ENCODE measurements around the gene SOCS6. TPM values are rescaled to one million over a fixed set of nuclear protein-coding genes. Genes with fewer than 3 reads are reported as not detected.
A peak's percentile ranks its signal among the peaks of the same experiment; 100 is the strongest.
"Not testable (repeated sequence)": the region's sequence is repeated elsewhere in the genome, so short reads cannot be mapped to it uniquely, and the experiment has no call there.

SOCS6 gene
- total RNA-seq, 1 donor from 2014 or later, result 30.2 TPM

GRCh38 chr18:70338890-70339289, 50.0 kb downstream of the SOCS6 start:
- H3K4me3 Mint-ChIP-seq, result no peak overlapping the region
- no peak for TF ChIP-seq CTCF (conservative IDR thresholded peaks at IDR 0.05)
- no peaks in the 10 kb centered on the region for H3K4me1 Mint-ChIP-seq (ENCODE audit: unreplicated experiment)
- DNase-seq (ENCODE audit: extremely low spot score, unreplicated experiment), result no peak
- H3K9me3 Mint-ChIP-seq, result peaks cover 9% of the 10 kb centered on the region
- H3K27ac Mint-ChIP-seq, result no peak overlapping the region
- H3K27me3 Mint-ChIP-seq, result no peaks in the 10 kb centered on the region
- peaks cover 31% of the 10 kb centered on the region for H3K36me3 Mint-ChIP-seq

GRCh38 chr18:70339915-70340314, 51.1 kb downstream of the SOCS6 start:
- TF ChIP-seq CTCF (conservative IDR thresholded peaks at IDR 0.05), result no peak
- peaks cover 29% of the 10 kb centered on the region for H3K36me3 Mint-ChIP-seq
- peaks cover 9% of the 10 kb centered on the region for H3K9me3 Mint-ChIP-seq
- H3K4me1 Mint-ChIP-seq (ENCODE audit: unreplicated experiment), result no peaks in the 10 kb centered on the region
- DNase-seq (ENCODE audit: extremely low spot score, unreplicated experiment), result no peak
- no peaks in the 10 kb centered on the region for H3K27me3 Mint-ChIP-seq
- H3K27ac Mint-ChIP-seq, result peak overlapping the region; percentile 55
- H3K4me3 Mint-ChIP-seq, result peak overlapping the region; percentile 23

- H3K4me3 Mint-ChIP-seq; DNase-seq (ENCODE audit: extremely low spot score, unreplicated experiment); H3K27ac Mint-ChIP-seq; H3K9me3 Mint-ChIP-seq; H3K4me1 Mint-ChIP-seq (ENCODE audit: unreplicated experiment); H3K27me3 Mint-ChIP-seq: not testable (repeated sequence)
- H3K36me3 Mint-ChIP-seq, result peaks cover 28% of the 10 kb centered on the region
These were observed 59.6 kb downstream of the SOCS6 start for GRCh38 chr18:70348481-70348880.

DNA sequence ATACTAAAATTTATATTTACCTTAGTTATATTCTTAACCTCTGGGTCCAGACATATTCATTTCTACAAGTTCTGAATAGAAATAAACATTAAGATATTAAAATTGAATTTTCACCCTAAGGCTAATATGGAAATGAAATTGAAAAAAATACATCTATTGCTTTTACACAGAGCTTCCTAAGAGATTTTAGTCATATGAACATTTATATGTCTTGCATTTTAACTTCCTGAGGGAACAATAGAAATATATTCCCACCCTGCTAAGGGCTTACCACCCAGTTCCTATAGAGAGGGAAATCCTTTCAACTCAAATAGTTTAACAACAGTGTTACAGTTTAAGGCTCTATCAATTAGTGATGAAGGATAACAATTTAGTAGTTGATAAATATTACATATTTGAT, 60.5 kb downstream of the SOCS6 start:
- Mint-ChIP-seq H3K4me3 (no peak overlapping the region), H3K4me1 (ENCODE audit: unreplicated experiment) (no peaks in the 10 kb centered on the region), H3K9me3 (no peaks in the 10 kb centered on the region), H3K36me3 (peaks cover 28% of the 10 kb centered on the region), H3K27me3 (no peaks in the 10 kb centered on the region), H3K27ac (no peak overlapping the region)
- DNase-seq (ENCODE audit: extremely low spot score, unreplicated experiment), result no peak
- TF ChIP-seq CTCF (conservative IDR thresholded peaks at IDR 0.05), result no peak

GRCh38 chr18:70354080-70354479, 65.2 kb downstream of the SOCS6 start:
- Mint-ChIP-seq H3K36me3 (peaks cover 13% of the 10 kb centered on the region), H3K27me3 (no peaks in the 10 kb centered on the region), H3K4me3 (no peak overlapping the region), H3K27ac (no peak overlapping the region), H3K4me1 (ENCODE audit: unreplicated experiment) (peaks cover 11% of the 10 kb centered on the region), H3K9me3 (peaks cover 7% of the 10 kb centered on the region)
- DNase-seq (ENCODE audit: extremely low spot score, unreplicated experiment), result no peak
- TF ChIP-seq CTCF (conservative IDR thresholded peaks at IDR 0.05), result no peak

- peaks cover 11% of the 10 kb centered on the region for H3K4me1 Mint-ChIP-seq (ENCODE audit: unreplicated experiment)
- no peak for DNase-seq (ENCODE audit: extremely low spot score, unreplicated experiment)
- H3K9me3 Mint-ChIP-seq, result peaks cover 7% of the 10 kb centered on the region
- no peak overlapping the region for H3K27ac Mint-ChIP-seq
- H3K4me3 Mint-ChIP-seq, result no peak overlapping the region
- H3K27me3 Mint-ChIP-seq, result no peaks in the 10 kb centered on the region
- peaks cover 13% of the 10 kb centered on the region for H3K36me3 Mint-ChIP-seq
- TF ChIP-seq CTCF (conservative IDR thresholded peaks at IDR 0.05), result no peak
These were observed 65.9 kb downstream of the SOCS6 start for GRCh38 chr18:70354771-70355170.
